ENCODE data around the gene F7.
A peak's percentile ranks its signal among the peaks of the same experiment; 100 is the strongest.
"Not testable (repeated sequence)": the region's sequence is repeated elsewhere in the genome, so short reads cannot be mapped to it uniquely, and the experiment has no call there.

F7 gene

DNA sequence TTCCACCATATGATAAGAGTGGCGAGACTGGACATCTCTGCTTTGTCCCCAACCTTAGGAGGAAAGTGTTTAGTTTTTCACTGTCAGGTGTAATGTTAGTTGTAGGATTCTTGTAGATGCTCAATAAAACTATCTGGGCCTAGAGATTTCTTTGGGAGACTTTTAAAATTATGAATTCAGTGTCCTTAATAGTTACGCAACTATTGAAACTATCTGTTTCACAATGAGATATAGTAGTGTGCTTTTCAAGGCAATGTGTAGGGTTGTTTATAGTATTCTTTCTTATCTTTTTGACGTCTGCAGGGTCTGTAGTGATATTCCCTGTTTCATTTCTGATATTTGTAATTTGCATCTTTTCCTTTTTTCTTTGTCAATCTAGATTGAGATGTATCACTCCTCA lies 33.2 kb upstream of the F7 start:
- no peak for DNase-seq (ENCODE audit: low spot score)

GRCh38 chr13:113073942-113074341 lies 31.6 kb upstream of the F7 start:
- no peak for DNase-seq (ENCODE audit: low spot score)

DNA sequence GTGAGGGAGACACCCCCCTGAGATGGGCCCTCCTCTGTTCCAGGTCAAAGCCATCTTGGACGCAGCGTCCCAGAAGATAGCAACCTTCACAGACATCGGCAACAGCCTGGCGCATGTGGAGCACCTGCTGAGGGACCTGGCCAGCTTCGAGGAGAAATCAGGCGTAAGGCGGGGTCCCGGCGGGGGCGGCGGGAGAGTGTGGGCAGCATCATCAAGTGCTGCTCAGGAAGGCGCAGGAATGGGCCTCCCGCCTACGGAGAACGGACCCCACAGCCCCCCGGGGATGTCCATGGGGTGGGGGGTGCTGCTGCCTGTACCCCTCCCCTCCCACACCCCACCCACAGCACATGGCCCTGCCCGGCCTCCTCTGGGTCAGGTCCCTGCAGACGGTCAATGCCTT lies 31.2 kb upstream of the F7 start:
- no peak for DNase-seq (ENCODE audit: low spot score)

DNA sequence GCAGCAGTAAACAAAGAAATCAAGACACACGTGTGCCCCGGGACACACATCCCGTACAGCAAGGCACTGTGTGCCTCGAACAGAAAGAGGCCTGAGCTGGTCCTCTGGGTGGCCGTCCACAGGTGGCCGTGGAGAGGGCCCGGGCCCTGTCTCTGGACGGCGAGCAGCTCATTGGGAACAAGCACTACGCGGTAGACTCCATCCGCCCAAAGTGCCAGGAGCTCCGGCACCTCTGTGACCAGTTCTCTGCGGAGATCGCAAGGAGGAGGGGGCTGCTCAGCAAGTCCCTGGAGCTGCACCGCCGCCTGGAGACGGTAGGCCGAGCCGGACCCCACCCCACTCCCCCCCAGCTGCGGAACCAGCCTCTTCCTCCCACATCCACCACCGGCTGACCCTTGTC lies 30.7 kb upstream of the F7 start:
- DNase-seq (ENCODE audit: low spot score): no peak

- no peak for DNase-seq (ENCODE audit: low spot score)
Observed at GRCh38 chr13:113075711-113076110, 29.9 kb upstream of the F7 start.

DNA sequence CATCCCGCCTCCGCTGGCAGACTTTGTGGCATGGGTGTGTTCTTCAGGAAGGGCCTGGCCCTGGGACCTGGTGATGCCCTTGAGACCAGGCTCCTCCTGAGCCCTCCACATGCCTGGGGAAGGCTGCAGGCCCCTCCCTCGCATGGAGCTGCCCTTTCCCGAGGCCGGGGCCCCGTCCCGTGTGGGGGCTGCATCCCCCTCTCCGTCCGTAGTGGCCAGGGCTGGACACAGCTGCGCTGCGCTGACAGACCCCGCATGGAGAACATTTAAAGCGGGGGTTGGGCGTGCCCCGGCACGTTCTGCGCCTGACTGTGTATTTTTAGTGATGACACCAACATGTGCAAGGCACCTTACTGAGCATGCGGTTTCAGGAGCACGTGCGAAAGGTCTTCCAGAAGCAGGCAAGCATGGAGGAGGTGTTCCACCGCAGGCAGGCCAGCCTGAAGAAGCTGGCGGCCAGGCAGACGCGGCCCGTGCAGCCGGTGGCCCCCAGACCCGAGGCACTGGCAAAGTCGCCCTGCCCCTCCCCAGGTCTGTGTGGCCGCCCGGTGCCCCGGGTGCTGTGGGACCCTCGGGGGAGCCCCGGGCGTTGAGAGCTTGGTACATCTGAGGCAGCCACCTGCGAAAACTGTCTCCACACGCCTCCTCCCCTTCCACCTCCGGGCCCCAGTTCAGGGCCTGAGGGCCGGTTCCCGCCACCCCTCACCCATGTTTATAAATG lies 28.8 kb upstream of the F7 start:
- no peak for DNase-seq (ENCODE audit: low spot score)

DNA sequence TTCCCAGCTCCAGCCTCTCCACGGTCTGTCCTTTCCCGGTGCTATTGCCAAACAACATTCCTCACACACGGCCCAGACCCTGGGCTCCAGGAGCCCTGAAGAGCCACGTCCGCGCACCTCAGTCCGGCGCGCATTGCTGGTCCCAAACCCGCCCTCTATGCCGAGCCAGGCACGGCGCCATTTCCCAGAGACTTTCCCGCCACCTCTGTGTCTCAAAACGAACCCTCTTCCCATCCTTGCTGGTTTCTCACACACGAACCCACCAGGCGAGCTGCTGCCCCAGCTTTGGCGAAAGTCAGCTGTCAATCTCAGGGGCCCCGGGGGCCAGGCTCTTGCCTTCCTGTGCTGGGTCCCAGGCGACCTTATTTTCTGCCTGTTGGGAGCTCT lies 28.0 kb upstream of the F7 start:
- DNase-seq (ENCODE audit: low spot score): no peak

GRCh38 chr13:113077953-113078901 lies 27.4 kb upstream of the F7 start:
- no peak for DNase-seq (ENCODE audit: low spot score)

DNA sequence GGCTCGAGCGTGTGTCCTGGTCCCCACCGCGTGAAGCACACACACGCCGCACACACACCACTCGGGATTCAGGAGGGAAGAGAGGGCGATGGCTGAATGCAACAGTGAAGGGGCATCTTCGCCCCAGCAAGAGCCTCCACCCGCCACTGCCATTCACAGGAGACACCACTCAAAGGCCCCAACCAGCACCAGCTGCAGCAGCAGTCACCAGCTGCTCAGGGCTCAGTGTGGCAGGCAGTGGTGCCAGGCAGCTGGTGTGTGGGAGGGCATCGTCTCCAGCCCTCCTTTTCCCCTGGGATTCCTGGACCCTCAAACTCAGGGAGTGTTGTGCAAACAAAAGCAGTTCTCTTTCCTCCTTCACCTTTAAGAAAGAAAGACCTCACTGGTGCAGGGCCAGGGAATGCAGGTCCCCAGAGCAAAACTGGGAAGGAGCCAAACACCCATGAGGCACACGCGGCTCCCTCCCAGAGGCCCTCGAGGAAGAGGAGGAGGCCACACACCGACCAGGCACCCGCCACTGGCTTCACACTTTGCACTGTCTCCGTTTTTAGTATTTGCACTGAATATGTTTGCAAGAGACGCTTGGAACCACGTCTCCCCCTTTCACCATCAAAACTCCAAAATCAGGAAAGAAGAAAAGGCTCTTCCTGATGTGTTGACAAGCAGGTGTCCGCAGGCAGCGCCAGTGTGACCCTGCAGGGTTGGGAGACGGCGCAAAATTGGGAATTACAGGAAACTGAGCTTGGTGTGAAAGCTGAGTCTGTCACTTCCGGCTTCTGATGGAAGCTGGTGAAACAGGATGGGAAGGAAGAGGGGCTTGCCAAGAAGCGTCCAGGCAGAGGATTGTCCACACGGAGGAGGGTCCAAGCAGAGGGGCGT lies 26.4 kb upstream of the F7 start:
- DNase-seq (ENCODE audit: low spot score): no peak

- DNase-seq (ENCODE audit: low spot score): not testable (repeated sequence)
Observed at GRCh38 chr13:113079781-113080080, 25.9 kb upstream of the F7 start.

- no peak for DNase-seq (ENCODE audit: low spot score)
Observed at GRCh38 chr13:113080361-113080831, 25.2 kb upstream of the F7 start.

GRCh38 chr13:113080901-113081521 lies 24.6 kb upstream of the F7 start:
- DNase-seq (ENCODE audit: low spot score): no peak

DNA sequence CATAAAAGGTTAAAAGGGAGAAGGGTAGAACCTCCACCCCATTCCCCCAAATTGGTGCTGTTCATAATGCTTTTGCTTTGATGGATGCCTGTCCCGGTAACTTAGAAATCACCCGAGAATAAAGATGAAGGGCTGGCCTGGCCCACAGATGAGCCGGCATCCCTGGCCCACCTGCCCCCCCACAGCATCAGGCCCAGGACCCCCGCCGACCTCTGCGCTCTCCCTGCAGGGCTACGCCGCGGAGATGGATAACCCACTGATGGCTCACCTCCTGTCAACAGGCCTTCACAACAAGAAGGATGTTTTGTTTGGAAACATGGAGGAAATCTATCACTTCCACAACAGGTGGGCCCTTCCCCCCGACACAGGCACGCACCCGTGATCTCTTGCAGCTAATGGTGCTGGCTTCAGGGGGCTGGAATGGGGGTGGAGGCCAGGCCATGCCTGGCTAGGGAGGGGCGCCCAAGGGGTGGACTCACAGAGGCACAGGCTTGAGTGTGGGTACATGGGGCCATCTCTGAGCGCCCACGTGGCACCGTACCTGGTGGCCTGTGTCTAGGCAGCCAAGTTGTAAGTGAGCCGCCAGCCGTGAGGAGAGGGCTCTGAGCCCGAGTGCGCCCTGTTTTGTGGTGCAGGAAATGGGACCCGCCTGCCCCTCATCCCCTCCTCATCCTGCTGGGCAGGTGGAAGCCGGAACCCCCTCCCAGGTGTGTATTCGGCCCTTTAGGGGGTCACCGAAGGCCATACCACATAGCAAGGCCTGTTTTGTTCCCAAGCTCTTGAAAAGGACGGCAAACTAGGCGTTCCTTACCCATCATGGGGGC lies 23.2 kb upstream of the F7 start:
- no peak for DNase-seq (ENCODE audit: low spot score)

- DNase-seq (ENCODE audit: low spot score): no peak
Observed at GRCh38 chr13:113083022-113083373, 22.6 kb upstream of the F7 start.

DNA sequence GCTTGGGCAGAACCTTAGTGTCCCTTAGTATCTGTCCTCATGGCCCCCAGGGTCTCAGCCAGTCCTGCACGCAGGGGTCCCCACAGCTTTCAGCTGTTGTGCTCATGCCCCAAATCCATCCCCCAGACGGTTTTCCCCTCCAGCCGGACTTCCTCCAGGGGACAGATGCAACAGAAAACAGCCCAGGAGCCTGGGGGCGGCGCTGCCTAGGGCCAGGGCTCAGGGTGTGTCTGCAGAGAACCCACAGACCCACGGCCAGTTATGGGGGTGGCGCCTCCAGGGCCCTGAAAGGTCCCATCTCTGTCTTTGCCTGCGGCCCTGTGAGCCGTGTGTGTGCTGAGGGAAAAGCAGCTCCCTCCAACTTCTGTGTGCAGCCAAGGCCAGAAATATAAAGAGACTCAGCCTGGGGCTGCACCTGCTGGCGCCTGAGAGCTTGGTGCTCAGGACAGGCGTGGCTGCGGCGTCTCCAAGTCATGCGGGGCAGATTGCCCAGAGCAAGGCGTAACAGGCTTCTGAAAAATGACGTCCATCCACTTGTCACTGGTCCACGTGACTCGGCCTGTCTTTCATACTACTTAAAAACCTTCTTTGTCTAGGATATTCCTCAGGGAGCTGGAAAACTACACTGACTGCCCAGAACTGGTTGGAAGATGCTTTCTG lies 22.1 kb upstream of the F7 start:
- DNase-seq (ENCODE audit: low spot score): peak; percentile 76

GRCh38 chr13:113084094-113084942 lies 21.3 kb upstream of the F7 start:
- DNase-seq (ENCODE audit: low spot score): no peak

DNA sequence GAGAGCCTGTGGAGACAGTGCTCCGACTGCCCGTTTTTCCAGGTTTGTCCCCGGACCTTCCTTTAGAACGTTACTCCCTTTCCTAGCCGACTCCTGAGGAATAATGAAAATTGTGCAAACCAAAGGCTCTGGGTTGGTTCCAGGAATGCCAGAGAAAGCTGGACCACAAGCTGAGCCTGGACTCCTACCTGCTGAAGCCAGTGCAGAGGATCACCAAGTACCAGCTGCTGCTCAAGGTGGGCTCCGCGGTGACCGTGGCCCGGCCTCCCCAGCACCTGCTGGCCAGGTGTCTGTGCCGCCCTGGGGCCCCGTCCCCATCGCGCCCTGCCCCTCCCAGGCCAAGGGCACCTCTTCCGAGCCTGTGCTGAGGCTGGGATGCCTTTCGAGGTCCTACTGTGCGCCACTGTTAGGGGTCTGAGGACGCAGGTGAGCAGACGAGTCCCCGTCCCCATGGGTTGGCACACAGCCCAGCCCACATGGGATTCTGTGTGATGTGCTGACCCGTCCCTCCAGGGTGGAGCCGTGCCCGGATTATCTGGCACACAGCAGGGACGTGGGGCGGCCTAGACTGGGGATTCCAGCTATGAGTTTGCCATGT lies 20.5 kb upstream of the F7 start:
- no peak for DNase-seq (ENCODE audit: low spot score)

DNA sequence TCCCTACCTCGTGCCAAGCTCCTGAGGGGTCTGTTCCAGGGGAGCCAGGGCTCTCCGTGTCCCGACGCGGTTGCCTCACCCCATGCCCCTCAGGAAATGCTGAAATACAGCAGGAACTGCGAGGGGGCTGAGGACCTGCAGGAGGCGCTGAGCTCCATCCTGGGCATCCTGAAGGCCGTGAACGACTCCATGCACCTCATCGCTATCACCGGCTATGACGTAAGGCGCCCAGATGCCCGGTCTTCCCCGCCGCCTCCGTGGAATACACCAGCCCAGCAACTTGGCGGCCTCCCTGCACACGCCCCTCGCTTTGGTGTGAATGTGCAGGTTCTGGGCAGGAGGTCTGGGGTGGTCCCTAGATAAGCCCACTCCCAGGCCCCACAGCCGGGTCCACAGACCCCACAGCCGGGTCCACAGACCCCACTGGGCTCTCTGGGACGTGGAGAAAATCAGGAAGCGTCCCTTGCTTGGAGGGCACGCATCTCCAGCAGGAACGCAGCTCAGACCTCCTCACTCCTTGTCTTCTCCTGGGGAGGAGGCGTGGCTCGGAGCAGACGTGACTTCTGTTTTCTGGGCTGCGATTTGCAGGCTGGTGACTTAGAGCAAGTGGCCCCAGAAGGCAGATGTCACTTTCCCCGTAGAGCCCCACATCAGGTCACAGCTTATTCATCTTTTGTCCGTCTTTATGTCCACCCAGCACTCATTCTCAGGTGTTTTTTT lies 19.4 kb upstream of the F7 start:
- DNase-seq (ENCODE audit: low spot score): no peak

Measured in AG08396 (cell line).